Liver (tissue), 9 donors: ENCODE results near the gene PSMD11. TPM values are rescaled to one million over a fixed set of nuclear protein-coding genes. Genes with fewer than 3 reads are reported as not detected.
A peak's percentile ranks its signal among the peaks of the same experiment; 100 is the strongest.

ENCODE experiments used
- DNase-seq: peaks from one replicate; pipeline ENCODE4 v3.0.0-alpha.2; 2017; ENCODE audit warnings: low spot score
- H3K27ac ChIP-seq, 2 donors: one replicate each; pipeline ENCODE4 v1.7.0; 2013; ENCODE audit warnings: inconsistent platforms in 2 of 2, low read length in 2 of 2, control low read depth in 1 of 2, low read depth in 1 of 2, mild to moderate bottlenecking in 1 of 2
- H3K27me3 ChIP-seq, 4 donors: one replicate each; pipeline versions ENCODE4 v1.6.1 to v1.7.0; 2013; ENCODE audit warnings: low read length in 3 of 4, inconsistent platforms in 1 of 4, mild to moderate bottlenecking in 1 of 4, moderate library complexity in 1 of 4; ENCODE audit not compliant: control insufficient read depth in 4 of 4, insufficient read depth in 4 of 4
- H3K36me3 ChIP-seq, 4 donors: one replicate each; pipeline versions ENCODE4 v1.6.1 to v1.7.0; 2013; ENCODE audit warnings: low read length in 3 of 4, mild to moderate bottlenecking in 3 of 4, low read depth in 1 of 4, moderate library complexity in 1 of 4; ENCODE audit not compliant: control insufficient read depth in 4 of 4, insufficient read depth in 3 of 4
- H3K4me1 ChIP-seq, 4 donors: one replicate each; pipeline versions ENCODE4 v1.6.1 to v1.7.0; 2013; ENCODE audit warnings: low read length in 3 of 4, mild to moderate bottlenecking in 3 of 4, moderate library complexity in 1 of 4; ENCODE audit not compliant: control insufficient read depth in 4 of 4, insufficient read depth in 4 of 4
- H3K4me3 ChIP-seq, 3 donors: one replicate each; pipeline versions ENCODE4 v1.6.1 to v1.7.0; 2013; ENCODE audit warnings: low read length in 3 of 3, control low read depth in 1 of 3, low read depth in 1 of 3, mild to moderate bottlenecking in 1 of 3
- H3K9ac ChIP-seq, 2 donors: one replicate each; pipeline ENCODE4 v1.7.0; 2013; ENCODE audit warnings: low read length in 2 of 2, mild to moderate bottlenecking in 2 of 2, moderate library complexity in 2 of 2, control low read depth in 1 of 2, low read depth in 1 of 2
- H3K9me3 ChIP-seq, 4 donors: one replicate each; pipeline versions ENCODE4 v1.6.1 to v1.7.0; 2013; ENCODE audit warnings: low read length in 3 of 4; ENCODE audit not compliant: control insufficient read depth in 4 of 4
- ATF3 ChIP-seq: IDR thresholded peaks from 2 replicates; pipeline ENCODE4 v1.6.1; 2016; ENCODE audit warnings: antibody characterized with exemption
- CTCF ChIP-seq: fragments of 150-350 bp; IDR thresholded peaks from 2 replicates; pipeline ENCODE4 v1.5.1; 2017; ENCODE audit warnings: improper control_type of control experiment, low read depth, low read length; ENCODE audit not compliant: missing input control
- EGR1 ChIP-seq, 2 donors: IDR thresholded peaks; 2 replicates each; pipeline ENCODE4 v1.6.1; 2016 to 2018; ENCODE audit warnings: antibody characterized with exemption in 2 of 2, low read depth in 2 of 2
- FOXA1 ChIP-seq: IDR thresholded peaks from 2 replicates; pipeline ENCODE4 v1.6.1; 2016; ENCODE audit warnings: antibody characterized with exemption
- FOXA2 ChIP-seq: IDR thresholded peaks from 2 replicates; pipeline ENCODE4 v1.6.1; 2016; ENCODE audit warnings: antibody characterized with exemption
- GABPA ChIP-seq, 2 donors: IDR thresholded peaks in 1 of 2; conservative IDR thresholded peaks in 1 of 2; 2 replicates each; pipeline ENCODE4 v1.6.1; 2016; ENCODE audit warnings: antibody characterized with exemption in 2 of 2, mild to moderate bottlenecking in 1 of 2, moderate library complexity in 1 of 2
- HNF4A ChIP-seq, 2 donors: conservative IDR thresholded peaks; 2 replicates each; pipeline ENCODE4 v1.6.1; 2016; ENCODE audit warnings: antibody characterized with exemption in 2 of 2, mild to moderate bottlenecking in 2 of 2
- HNF4G ChIP-seq: IDR thresholded peaks from 2 replicates; pipeline ENCODE4 v1.6.1; 2016; ENCODE audit warnings: antibody characterized with exemption
- JUND ChIP-seq, 2 donors: IDR thresholded peaks; 2 replicates each; pipeline ENCODE4 v1.6.1; 2016; ENCODE audit warnings: antibody characterized with exemption in 2 of 2
- MAX ChIP-seq: IDR thresholded peaks from 2 replicates; pipeline ENCODE4 v1.6.1; 2016; ENCODE audit warnings: antibody characterized with exemption
- NR2F2 ChIP-seq: IDR thresholded peaks from 2 replicates; pipeline ENCODE4 v1.6.1; 2016; ENCODE audit warnings: antibody characterized with exemption
- RAD21 ChIP-seq, 2 donors: IDR thresholded peaks; 2 replicates each; pipeline ENCODE4 v1.6.1; 2016; ENCODE audit warnings: antibody characterized with exemption in 2 of 2, mild to moderate bottlenecking in 2 of 2
- REST ChIP-seq: IDR thresholded peaks from 2 replicates; pipeline ENCODE4 v1.6.1; 2016; ENCODE audit warnings: antibody characterized with exemption, mild to moderate bottlenecking
- RXRA ChIP-seq, 2 donors: IDR thresholded peaks; 2 replicates each; pipeline ENCODE4 v1.6.1; 2017 to 2018; ENCODE audit warnings: antibody characterized with exemption in 2 of 2, mild to moderate bottlenecking in 1 of 2
- SP1 ChIP-seq: IDR thresholded peaks from 2 replicates; pipeline ENCODE4 v1.6.1; 2018; ENCODE audit warnings: antibody characterized with exemption, mild to moderate bottlenecking
- TAF1 ChIP-seq: conservative IDR thresholded peaks from 2 replicates; pipeline ENCODE4 v1.6.1; 2016; ENCODE audit warnings: antibody characterized with exemption, mild to moderate bottlenecking
- YY1 ChIP-seq: IDR thresholded peaks from 2 replicates; pipeline ENCODE4 v1.6.1; 2016; ENCODE audit warnings: antibody characterized with exemption, mild to moderate bottlenecking
- ZBTB33 ChIP-seq: IDR thresholded peaks from 2 replicates; pipeline ENCODE4 v1.6.1; 2016; ENCODE audit warnings: antibody characterized with exemption
- WGBS: extraction: QIAGEN DNeasy Blood & Tissue Kit; methylation state at CpG from one replicate; pipeline ENCODE4 v1.1.7; 2013; 5-methylcytosine and 5-hydroxymethylcytosine counted together
- polyA plus RNA-seq, 2 donors: library from polyadenylated mRNA; stranded (reverse) in 1 of 2; unstranded in 1 of 2; fragments of 200-250 nt in 1 of 2; fragments of >200 nt in 1 of 2; fragmentation: Nextera tagmentation in 1 of 2; extraction: Ambion mirVana in 1 of 2; gene quantifications; one replicate each; pipeline versions ENCODE4 v1.2.1 to v1.2.3, GENCODE V29; 2013 to 2015
- total RNA-seq, 2 donors: library from RNA; depleted of rRNA; stranded (reverse); fragments of >200 nt; gene quantifications; one replicate each; pipeline ENCODE4 v1.2.3, GENCODE V29; 2014
- donor health status: healthy.
- donor health status: healthy.
- donor health status: healthy.
- donor health status: healthy.
- donor health status: healthy.

Gene PSMD11
- total and polyA plus RNA-seq, 4 donors: 42.1 to 97.4 (median 68.2) TPM

- peaks cover 2 to 15% (median 3%) of the 10 kb centered on the region in 4 donors for H3K4me1 ChIP-seq
- no peak for TF ChIP-seq JUND (IDR thresholded peaks at IDR 0.05)
- peak; percentile 59 for TF ChIP-seq NR2F2
- no peak for TF ChIP-seq FOXA2
- peak; percentile 34 to 73 for TF ChIP-seq HNF4A (conservative IDR thresholded peaks at IDR 0.05)
- no peak for TF ChIP-seq FOXA1
- no peak for TF ChIP-seq HNF4G
- TF ChIP-seq SP1: no peak
- TF ChIP-seq RAD21 (IDR thresholded peaks at IDR 0.05): peak in 1 of 2 donors; percentile 4
- peak in 1 of 2 donors; percentile 9 for TF ChIP-seq RXRA (IDR thresholded peaks at IDR 0.05)
- no peaks in the 10 kb centered on the region for H3K27me3 ChIP-seq
- peak overlapping the region in 1 of 2 donors; percentile 47 for H3K9ac ChIP-seq
- no peaks in the 10 kb centered on the region for H3K9me3 ChIP-seq
- WGBS: 54% methylated on average over 17 of the region's 17 CpGs
- no peaks in the 10 kb centered on the region for H3K36me3 ChIP-seq
- H3K4me3 ChIP-seq: peak overlapping the region in 1 of 3 donors; percentile 2
- no peak overlapping the region for H3K27ac ChIP-seq
- DNase-seq: peak; percentile 44
These were observed 75.9 kb downstream of the PSMD11 start for GRCh38 chr17:32520104-32520701.

- no peak overlapping the region for H3K27ac ChIP-seq
- H3K9me3 ChIP-seq: no peaks in the 10 kb centered on the region
- H3K9ac ChIP-seq: no peak overlapping the region
- H3K4me1 ChIP-seq: peaks cover 2 to 15% (median 3%) of the 10 kb centered on the region in 4 donors
- DNase-seq: no peak
- WGBS: 96% methylated on average over 9 of the region's 9 CpGs
- no peak overlapping the region for H3K4me3 ChIP-seq
- no peaks in the 10 kb centered on the region for H3K27me3 ChIP-seq
- TF ChIP-seq RAD21 (IDR thresholded peaks at IDR 0.05): no peak
- no peak for TF ChIP-seq ATF3
- TF ChIP-seq FOXA1: no peak
- no peak for TF ChIP-seq RXRA (IDR thresholded peaks at IDR 0.05)
- TF ChIP-seq YY1: no peak
- no peak for TF ChIP-seq REST
- no peak for TF ChIP-seq GABPA (IDR thresholded peaks at IDR 0.05 in 1 of 2, conservative IDR thresholded peaks at IDR 0.05 in 1 of 2)
- no peak for TF ChIP-seq MAX
- TF ChIP-seq CTCF: no peak
- no peak for TF ChIP-seq EGR1 (IDR thresholded peaks at IDR 0.05; ENCODE audit: low read depth in 2 of 2)
- TF ChIP-seq NR2F2: no peak
- TF ChIP-seq FOXA2: no peak
- no peak for TF ChIP-seq HNF4A (conservative IDR thresholded peaks at IDR 0.05)
- no peak for TF ChIP-seq TAF1
- TF ChIP-seq HNF4G: no peak
- TF ChIP-seq ZBTB33: no peak
- TF ChIP-seq JUND (IDR thresholded peaks at IDR 0.05): no peak
- TF ChIP-seq SP1: no peak
- no peaks in the 10 kb centered on the region for H3K36me3 ChIP-seq
These were observed 76.6 kb downstream of the PSMD11 start for GRCh38 chr17:32520737-32521404.
